PC-3 (cell line): ENCODE results near the gene CACNG1. TPM values are rescaled to one million over a fixed set of nuclear protein-coding genes. Genes with fewer than 3 reads are reported as not detected.

Source experiments
- ATAC-seq: fragments of 200-7000 bp; cut with Tn5 transposase; 2 replicates; pipeline ENCODE4 v1.9.1; 2020; ENCODE audit warnings: mild to moderate bottlenecking, moderate library complexity
- BruUV-seq: library from RNA; stranded (reverse); fragments of 400-500 nt; replicated peaks from 2 replicates; lab custom pipeline; 2021; lab: Mats Ljungman, UMichigan
- CTCF ChIA-PET: fragments of 300-600 bp; sonication (Branson Sonifier 250); formaldehyde crosslinking; loops from one replicate; lab custom pipeline; 2022; ENCODE audit warnings: antibody characterized with exemption; lab: Charles Lee
- POLR2A ChIA-PET: fragments of 300-600 bp; sonication (Branson Sonifier 250); formaldehyde crosslinking; loops from one replicate; lab custom pipeline; 2022; ENCODE audit warnings: antibody characterized with exemption; ENCODE audit not compliant: unreplicated experiment; lab: Charles Lee
- DNase-seq: peaks from one replicate; pipeline ENCODE4 v3.0.0-alpha.2; 2015
- H2AFZ ChIP-seq: fragments of 300-600 bp; sonication (generic); 2 replicates; pipeline ENCODE4 v1.6.0; 2016; ENCODE audit warnings: antibody characterized with exemption, low read length
- H3F3A ChIP-seq: fragments of 300-600 bp; sonication (generic); one replicate; pipeline ENCODE4 v1.6.0; 2017; ENCODE audit warnings: antibody characterized with exemption, low read length, control low read depth, mild to moderate bottlenecking; ENCODE audit not compliant: unreplicated experiment
- H3K27ac ChIP-seq: fragments of 300-600 bp; sonication (generic); 2 replicates; pipeline ENCODE4 v1.5.1; 2016; ENCODE audit warnings: mild to moderate bottlenecking, low read length
- H3K27me3 ChIP-seq: fragments of 300-600 bp; sonication (generic); 2 replicates; pipeline ENCODE4 v1.6.1; 2016; ENCODE audit warnings: low read length, mixed read lengths
- H3K36me3 ChIP-seq: fragments of 300-600 bp; sonication (generic); 2 replicates; pipeline ENCODE4 v1.6.1; 2016; ENCODE audit warnings: low read depth, mixed run types, low read length, mixed read lengths
- H3K4me1 ChIP-seq: fragments of 300-600 bp; sonication (generic); 2 replicates; pipeline ENCODE4 v1.5.1; 2016; ENCODE audit warnings: low read length; ENCODE audit not compliant: insufficient read depth
- H3K4me2 ChIP-seq: fragments of 300-600 bp; sonication (generic); 2 replicates; pipeline ENCODE4 v1.6.0; 2016; ENCODE audit warnings: low read length
- H3K4me3 ChIP-seq: fragments of 300-600 bp; sonication (generic); 2 replicates; pipeline ENCODE4 v1.5.1; 2016; ENCODE audit warnings: mild to moderate bottlenecking, low read length, mixed read lengths
- H3K79me2 ChIP-seq: fragments of 300-600 bp; sonication (generic); 2 replicates; pipeline ENCODE4 v1.6.1; 2017; ENCODE audit warnings: low read length, mixed read lengths
- H3K9ac ChIP-seq: fragments of 300-600 bp; sonication (generic); 2 replicates; pipeline ENCODE4 v1.6.0; 2016; ENCODE audit warnings: mild to moderate bottlenecking, low read length
- H3K9me2 ChIP-seq: fragments of 300-600 bp; sonication (generic); replicated peaks from 2 replicates; pipeline ENCODE4 v1.6.1; 2016; ENCODE audit warnings: mixed run types, low read length, mixed read lengths
- H3K9me3 ChIP-seq: fragments of 300-600 bp; sonication (generic); 2 replicates; pipeline ENCODE4 v1.6.1; 2016; ENCODE audit warnings: low read length, mixed read lengths
- H4K20me1 ChIP-seq: fragments of 300-600 bp; sonication (generic); 2 replicates; pipeline ENCODE4 v1.6.1; 2016; ENCODE audit warnings: low read length, mixed read lengths
- EZH2 ChIP-seq: fragments of 300-600 bp; sonication (generic); IDR thresholded peaks from one replicate; pipeline ENCODE4 v1.6.1; 2017; ENCODE audit warnings: antibody characterized with exemption, mild to moderate bottlenecking, low read length; ENCODE audit not compliant: unreplicated experiment
- EZH2phosphoT487 ChIP-seq: fragments of 300-600 bp; sonication (generic); IDR thresholded peaks from 2 replicates; pipeline ENCODE4 v1.6.1; 2018; ENCODE audit warnings: mild to moderate bottlenecking, antibody characterized with exemption, low read length, borderline replicate concordance
- intact Hi-C: fragments of 100-400 bp; cut with micrococcal nuclease; formaldehyde crosslinking; loops from 2 replicates; pipeline ENCODE4 v1.9.0; 2023
- total RNA-seq: library from RNA; depleted of rRNA; stranded (reverse); fragments of >200 nt; gene quantifications from 2 replicates; pipeline ENCODE4 v1.2.3, GENCODE V29; 2014; rRNA removed
- TF ChIP-seq, protein P1 (sequence below): fragments of 300-600 bp; sonication (generic); conservative IDR thresholded peaks from 2 replicates; pipeline ENCODE4 v1.5.1; 2017; ENCODE audit warnings: antibody characterized with exemption, low read depth, mild to moderate bottlenecking, low read length

The CACNG1 gene
- total RNA-seq, 1 experiment from 2014 or later: not detected

DNA sequence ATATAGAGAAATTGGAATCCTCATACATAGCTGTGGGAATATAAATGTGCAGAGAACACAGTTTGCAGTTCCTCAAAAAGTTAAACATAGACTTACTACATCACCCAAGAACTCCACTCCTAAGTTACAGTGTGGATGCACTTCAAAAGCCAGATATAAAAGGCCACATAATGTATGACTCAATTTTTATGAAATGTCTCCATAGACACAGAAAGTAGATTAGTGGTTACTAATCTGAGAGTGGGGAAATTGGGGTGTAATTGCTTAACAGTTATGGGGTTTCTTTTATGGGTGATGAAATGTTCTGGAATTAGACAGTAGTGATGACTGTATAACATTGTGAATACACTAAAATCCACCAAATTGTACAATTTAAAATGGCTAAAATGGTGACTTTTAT is 60.9 kb downstream of the CACNG1 start:
- no peak overlapping the region for H2AFZ ChIP-seq
- DNase-seq (no peak), ATAC-seq (no peak; the same call in 1 of the 2 replicates)
- TF ChIP-seq EZH2phosphoT487 (no peak), EZH2 (no peak)
- TF ChIP-seq, protein P1, sequence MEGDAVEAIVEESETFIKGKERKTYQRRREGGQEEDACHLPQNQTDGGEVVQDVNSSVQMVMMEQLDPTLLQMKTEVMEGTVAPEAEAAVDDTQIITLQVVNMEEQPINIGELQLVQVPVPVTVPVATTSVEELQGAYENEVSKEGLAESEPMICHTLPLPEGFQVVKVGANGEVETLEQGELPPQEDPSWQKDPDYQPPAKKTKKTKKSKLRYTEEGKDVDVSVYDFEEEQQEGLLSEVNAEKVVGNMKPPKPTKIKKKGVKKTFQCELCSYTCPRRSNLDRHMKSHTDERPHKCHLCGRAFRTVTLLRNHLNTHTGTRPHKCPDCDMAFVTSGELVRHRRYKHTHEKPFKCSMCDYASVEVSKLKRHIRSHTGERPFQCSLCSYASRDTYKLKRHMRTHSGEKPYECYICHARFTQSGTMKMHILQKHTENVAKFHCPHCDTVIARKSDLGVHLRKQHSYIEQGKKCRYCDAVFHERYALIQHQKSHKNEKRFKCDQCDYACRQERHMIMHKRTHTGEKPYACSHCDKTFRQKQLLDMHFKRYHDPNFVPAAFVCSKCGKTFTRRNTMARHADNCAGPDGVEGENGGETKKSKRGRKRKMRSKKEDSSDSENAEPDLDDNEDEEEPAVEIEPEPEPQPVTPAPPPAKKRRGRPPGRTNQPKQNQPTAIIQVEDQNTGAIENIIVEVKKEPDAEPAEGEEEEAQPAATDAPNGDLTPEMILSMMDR: no peak
- no peak overlapping the region for H3K9ac ChIP-seq
- no peaks in the 10 kb centered on the region for H3K4me1 ChIP-seq
- no peaks in the 10 kb centered on the region for H4K20me1 ChIP-seq
- no peak overlapping the region for H3K4me2 ChIP-seq
- ChIA-PET CTCF (no interaction called here), POLR2A (no interaction called here)
- no peaks in the 10 kb centered on the region for H3K9me2 ChIP-seq
- intact Hi-C loops: no loop called here
- H3K27me3 ChIP-seq: no peaks in the 10 kb centered on the region
- BruUV-seq: no TSS peak
- H3K36me3 ChIP-seq: peaks cover 33% of the 10 kb centered on the region
- H3K4me3 ChIP-seq: no peak overlapping the region
- no peaks in the 10 kb centered on the region for H3K9me3 ChIP-seq
- no peak overlapping the region for H3K27ac ChIP-seq
- peaks cover 6% of the 10 kb centered on the region; the same call in 1 of the 2 replicates for H3K79me2 ChIP-seq
- no peaks in the 10 kb centered on the region for H3F3A ChIP-seq

Other genes starting within 250 kb of the CACNG1 start
- gene CACNG5, start 209.4 kb upstream of the CACNG1 start, total RNA-seq: not detected in 2 replicates
- gene CACNG4, start 79.8 kb upstream of the CACNG1 start, total RNA-seq: 1.7 and 2.4 TPM in 2 replicates
- gene HELZ, start 200.6 kb downstream of the CACNG1 start, total RNA-seq: 22.6 and 31.3 TPM in 2 replicates